ENCODE results near the gene PHKB. TPM values are rescaled to one million over a fixed set of nuclear protein-coding genes. Genes with fewer than 3 reads are reported as not detected.
"Not testable (repeated sequence)": the region's sequence is repeated elsewhere in the genome, so short reads cannot be mapped to it uniquely, and the experiment has no call there.

The PHKB gene
- total RNA-seq, 1 experiment from 2014 or later: 27.5 TPM

- Histone ChIP-seq H3K4me3 (ENCODE audit: insufficient read depth, low read depth, low read length) (no peak overlapping the region), H3K36me3 (replicated peaks; ENCODE audit: control insufficient read depth, insufficient read depth, low read length) (no peaks in the 10 kb centered on the region), H3K27me3 (ENCODE audit: control insufficient read depth, insufficient read depth, low read length) (no peaks in the 10 kb centered on the region)
- peak; percentile 14 for DNase-seq
These were observed 199.4 kb downstream of the PHKB start for GRCh38 chr16:47660540-47660939.

DNA sequence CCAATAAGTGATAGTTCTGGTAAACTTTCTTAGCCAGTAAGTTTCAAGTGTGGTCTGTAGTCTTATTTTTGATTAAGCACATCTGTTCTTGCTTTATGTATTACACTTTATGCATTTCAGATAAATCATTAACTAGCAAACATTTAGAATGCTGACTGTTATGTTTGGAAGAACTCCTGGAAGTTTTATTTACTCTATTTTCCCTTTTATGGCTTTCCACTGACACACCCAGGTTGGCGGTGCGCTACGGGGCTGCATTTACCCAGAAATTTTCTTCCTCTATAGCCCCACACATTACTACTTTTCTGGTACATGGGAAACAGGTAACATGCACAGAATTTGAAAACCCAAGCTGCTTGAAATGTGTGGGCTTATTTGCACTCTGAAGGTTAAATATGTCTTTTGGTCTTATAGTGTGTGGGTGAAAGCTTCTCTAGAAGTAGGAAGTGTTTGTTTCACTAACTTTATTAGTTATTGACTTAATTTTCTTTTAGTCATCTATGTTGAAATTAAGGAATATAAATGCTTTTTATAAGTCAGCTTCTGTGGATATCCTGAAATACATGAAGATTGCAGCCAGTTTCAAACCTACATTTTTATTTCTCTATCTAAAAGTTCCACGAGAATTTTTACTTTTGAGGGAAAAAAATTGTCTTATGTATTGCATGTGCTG lies 203.7 kb downstream of the PHKB start:
- Histone ChIP-seq H3K27me3 (ENCODE audit: control insufficient read depth, insufficient read depth, low read length) (no peaks in the 10 kb centered on the region), H3K36me3 (replicated peaks; ENCODE audit: control insufficient read depth, insufficient read depth, low read length) (no peaks in the 10 kb centered on the region), H3K4me3 (ENCODE audit: insufficient read depth, low read depth, low read length) (no peak overlapping the region)
- no peak for DNase-seq

DNA sequence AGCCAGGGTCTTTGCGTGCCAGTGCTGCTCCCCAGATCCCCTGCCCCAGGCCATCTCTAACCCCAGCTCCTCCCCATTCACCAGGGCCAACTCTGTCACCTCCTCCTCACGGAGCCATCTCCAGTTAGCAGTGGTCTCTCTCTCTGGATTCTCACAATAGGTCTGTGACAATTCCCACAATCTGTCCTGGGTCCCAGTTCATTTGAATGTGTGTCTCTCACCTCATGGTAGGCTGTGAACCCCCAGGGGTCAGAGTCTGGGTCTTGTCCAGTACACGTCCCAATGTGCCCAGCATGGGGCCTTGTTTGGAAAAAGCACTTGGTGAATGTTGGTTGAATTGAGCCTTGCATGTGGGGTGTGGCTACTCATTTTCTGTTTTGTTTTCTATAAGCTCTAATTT lies 205.3 kb downstream of the PHKB start:
- DNase-seq: no peak
- Histone ChIP-seq H3K36me3 (replicated peaks; ENCODE audit: control insufficient read depth, insufficient read depth, low read length) (no peaks in the 10 kb centered on the region), H3K27me3 (ENCODE audit: control insufficient read depth, insufficient read depth, low read length) (no peaks in the 10 kb centered on the region), H3K4me3 (ENCODE audit: insufficient read depth, low read depth, low read length) (no peak overlapping the region)

- DNase-seq: no peak
- H3K4me3 ChIP-seq (ENCODE audit: insufficient read depth, low read depth, low read length): no peak overlapping the region
- no peaks in the 10 kb centered on the region for H3K36me3 ChIP-seq (replicated peaks; ENCODE audit: control insufficient read depth, insufficient read depth, low read length)
- no peaks in the 10 kb centered on the region for H3K27me3 ChIP-seq (ENCODE audit: control insufficient read depth, insufficient read depth, low read length)
These were observed 206.8 kb downstream of the PHKB start for GRCh38 chr16:47667956-47668355.

GRCh38 chr16:47672475-47672874 lies 211.3 kb downstream of the PHKB start:
- no peak for DNase-seq
- Histone ChIP-seq H3K4me3 (ENCODE audit: insufficient read depth, low read depth, low read length) (no peak overlapping the region), H3K27me3 (ENCODE audit: control insufficient read depth, insufficient read depth, low read length) (no peaks in the 10 kb centered on the region), H3K36me3 (replicated peaks; ENCODE audit: control insufficient read depth, insufficient read depth, low read length) (peaks cover 4% of the 10 kb centered on the region)

GRCh38 chr16:47676635-47677177 lies 215.6 kb downstream of the PHKB start:
- H3K36me3 ChIP-seq (replicated peaks; ENCODE audit: control insufficient read depth, insufficient read depth, low read length): peaks cover 4% of the 10 kb centered on the region
- H3K27me3 ChIP-seq (ENCODE audit: control insufficient read depth, insufficient read depth, low read length): no peaks in the 10 kb centered on the region
- no peak for DNase-seq
- H3K4me3 ChIP-seq (ENCODE audit: insufficient read depth, low read depth, low read length): no peak overlapping the region

DNA sequence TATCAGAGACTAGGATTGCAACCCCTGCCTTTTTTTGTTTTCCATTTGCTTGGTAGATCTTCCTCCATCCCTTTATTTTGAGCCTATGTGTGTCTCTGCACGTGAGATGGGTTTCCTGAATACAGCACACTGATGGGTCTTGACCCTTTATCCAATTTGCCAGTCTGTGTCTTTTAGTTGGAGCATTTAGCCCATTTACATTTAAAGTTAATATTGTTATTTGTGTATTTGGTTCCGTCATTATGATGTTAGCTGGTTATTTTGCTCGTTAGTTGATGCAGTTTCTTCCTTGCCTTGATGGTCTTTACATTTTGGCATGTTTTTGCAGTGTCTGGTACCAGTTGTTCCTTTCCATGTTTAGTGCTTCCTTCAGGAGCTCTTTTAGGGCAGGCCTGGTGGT lies 220.4 kb downstream of the PHKB start:
- H3K4me3 ChIP-seq (ENCODE audit: insufficient read depth, low read depth, low read length); H3K36me3 ChIP-seq (replicated peaks; ENCODE audit: control insufficient read depth, insufficient read depth, low read length); DNase-seq; H3K27me3 ChIP-seq (ENCODE audit: control insufficient read depth, insufficient read depth, low read length): not testable (repeated sequence)

GRCh38 chr16:47687694-47688093 lies 226.6 kb downstream of the PHKB start:
- no peaks in the 10 kb centered on the region for H3K36me3 ChIP-seq (replicated peaks; ENCODE audit: control insufficient read depth, insufficient read depth, low read length)
- H3K27me3 ChIP-seq (ENCODE audit: control insufficient read depth, insufficient read depth, low read length): no peaks in the 10 kb centered on the region
- no peak for DNase-seq
- H3K4me3 ChIP-seq (ENCODE audit: insufficient read depth, low read depth, low read length): no peak overlapping the region

- H3K27me3 ChIP-seq (ENCODE audit: control insufficient read depth, insufficient read depth, low read length): no peaks in the 10 kb centered on the region
- H3K36me3 ChIP-seq (replicated peaks; ENCODE audit: control insufficient read depth, insufficient read depth, low read length): no peaks in the 10 kb centered on the region
- DNase-seq: no peak
- H3K4me3 ChIP-seq (ENCODE audit: insufficient read depth, low read depth, low read length): no peak overlapping the region
These were observed 232.1 kb downstream of the PHKB start for GRCh38 chr16:47693226-47693625.

DNA sequence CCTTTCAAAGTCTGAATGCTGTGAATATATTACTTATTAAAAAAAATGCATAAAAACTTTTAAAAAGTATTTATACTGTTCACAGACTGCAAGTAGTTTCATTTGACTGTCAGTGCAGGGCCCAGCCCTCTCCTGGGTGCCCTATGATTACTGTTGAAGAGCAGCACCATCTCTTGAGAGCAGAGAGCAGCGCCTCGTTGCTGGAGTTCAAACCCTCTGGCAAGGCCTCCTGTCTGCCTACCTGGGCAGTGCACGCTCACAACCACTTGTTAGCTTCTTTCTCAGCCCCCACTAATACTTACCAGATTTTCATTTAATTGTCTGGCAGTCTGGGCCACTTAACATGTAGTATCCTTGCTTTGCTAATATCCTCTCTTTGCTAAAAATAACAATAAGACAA lies 233.4 kb downstream of the PHKB start:
- H3K36me3 ChIP-seq (replicated peaks; ENCODE audit: control insufficient read depth, insufficient read depth, low read length): no peaks in the 10 kb centered on the region
- no peaks in the 10 kb centered on the region for H3K27me3 ChIP-seq (ENCODE audit: control insufficient read depth, insufficient read depth, low read length)
- no peak overlapping the region for H3K4me3 ChIP-seq (ENCODE audit: insufficient read depth, low read depth, low read length)
- DNase-seq: no peak

DNA sequence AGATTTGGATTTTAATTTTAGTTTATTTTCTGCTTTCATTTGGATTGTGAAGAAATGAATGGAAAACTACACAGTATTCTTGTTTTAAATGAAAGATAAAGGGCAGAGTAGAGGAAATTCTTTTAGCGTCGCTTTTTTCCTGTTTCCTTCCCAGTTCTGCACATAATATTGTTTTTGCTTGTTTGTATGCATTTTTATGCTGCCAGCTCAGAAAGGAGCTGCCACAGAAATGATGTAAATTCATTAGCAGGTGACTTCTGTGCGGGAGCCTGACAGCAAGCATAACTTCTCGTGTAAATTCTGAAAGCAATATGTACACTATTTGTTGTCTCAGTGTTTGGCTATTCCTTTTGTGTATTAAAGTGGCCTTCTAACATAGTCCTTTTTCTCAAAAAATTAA lies 234.6 kb downstream of the PHKB start:
- H3K4me3 ChIP-seq (ENCODE audit: insufficient read depth, low read depth, low read length): no peak overlapping the region
- DNase-seq: no peak
- no peaks in the 10 kb centered on the region for H3K36me3 ChIP-seq (replicated peaks; ENCODE audit: control insufficient read depth, insufficient read depth, low read length)
- no peaks in the 10 kb centered on the region for H3K27me3 ChIP-seq (ENCODE audit: control insufficient read depth, insufficient read depth, low read length)

DNA sequence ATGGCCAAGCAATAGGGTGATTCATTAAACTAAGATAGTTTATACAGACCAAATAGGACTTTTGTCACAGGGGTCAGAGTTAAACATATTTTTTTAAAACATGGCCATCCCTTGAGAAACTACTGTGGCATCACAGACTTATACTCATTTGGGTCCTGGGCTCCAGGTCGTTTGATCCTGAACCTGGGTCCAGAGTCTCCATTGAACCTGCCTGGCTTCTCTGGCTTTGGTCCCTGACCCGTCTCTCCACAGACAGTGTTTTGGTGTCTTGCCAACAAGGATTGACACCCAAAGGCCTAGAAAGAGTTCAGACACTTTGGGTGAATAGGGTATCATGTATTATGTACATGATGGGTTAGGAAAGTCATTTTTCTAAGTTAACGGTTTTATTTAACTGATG lies 236.7 kb downstream of the PHKB start:
- H3K36me3 ChIP-seq (replicated peaks; ENCODE audit: control insufficient read depth, insufficient read depth, low read length): no peaks in the 10 kb centered on the region
- H3K4me3 ChIP-seq (ENCODE audit: insufficient read depth, low read depth, low read length): no peak overlapping the region

GRCh38 chr16:47699106-47699505 lies 238.0 kb downstream of the PHKB start:
- Histone ChIP-seq H3K4me3 (ENCODE audit: insufficient read depth, low read depth, low read length) (no peak overlapping the region), H3K27me3 (ENCODE audit: control insufficient read depth, insufficient read depth, low read length) (no peaks in the 10 kb centered on the region), H3K36me3 (replicated peaks; ENCODE audit: control insufficient read depth, insufficient read depth, low read length) (no peaks in the 10 kb centered on the region)
- no peak for DNase-seq

More for the DNA sequence above, 236.7 kb downstream of the PHKB start:
- no peaks in the 10 kb centered on the region for H3K27me3 ChIP-seq (ENCODE audit: control insufficient read depth, insufficient read depth, low read length)
- no peak for DNase-seq

DNA sequence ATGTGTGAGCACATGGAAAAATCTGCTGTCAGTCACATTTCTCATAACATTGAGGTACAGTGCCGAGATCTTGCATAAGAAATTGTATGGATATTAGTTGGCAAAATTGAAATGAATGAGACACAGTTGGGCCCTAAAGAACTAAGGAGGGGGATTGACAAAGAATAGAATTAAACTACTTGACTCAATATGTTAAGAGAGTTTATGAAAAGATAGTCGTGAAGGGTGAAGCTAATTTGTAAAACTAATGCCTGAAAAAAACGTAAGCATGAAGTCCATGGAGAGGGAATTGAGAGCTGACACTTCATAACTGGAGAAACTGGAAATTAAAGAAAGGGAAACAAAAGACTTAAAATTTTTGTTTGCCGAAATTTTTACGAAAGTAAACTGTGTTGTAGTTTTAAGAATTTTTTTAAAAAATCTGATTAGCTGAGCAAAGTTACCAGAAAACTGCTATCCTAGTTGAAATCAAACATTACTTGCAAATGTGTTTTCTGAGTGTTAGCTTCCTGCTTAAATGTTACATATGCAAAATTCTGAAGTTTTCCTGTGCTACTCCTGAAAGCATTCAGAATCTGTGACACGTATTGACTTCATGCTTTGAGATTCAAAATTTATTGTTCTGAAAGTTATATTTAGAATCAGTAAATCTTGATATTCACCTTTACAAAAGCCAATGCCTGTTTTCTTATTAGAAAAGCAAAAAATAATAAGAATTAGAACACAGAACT lies 239.9 kb downstream of the PHKB start:
- no peak for DNase-seq
- H3K27me3 ChIP-seq (ENCODE audit: control insufficient read depth, insufficient read depth, low read length): no peaks in the 10 kb centered on the region
- H3K36me3 ChIP-seq (replicated peaks; ENCODE audit: control insufficient read depth, insufficient read depth, low read length): no peaks in the 10 kb centered on the region
- H3K4me3 ChIP-seq (ENCODE audit: insufficient read depth, low read depth, low read length): no peak overlapping the region

GRCh38 chr16:47705266-47705665 lies 244.1 kb downstream of the PHKB start:
- DNase-seq: no peak

More at GRCh38 chr16:47705266-47705665, 244.1 kb downstream of the PHKB start:
- H3K4me3 ChIP-seq (ENCODE audit: insufficient read depth, low read depth, low read length): no peak overlapping the region
- no peaks in the 10 kb centered on the region for H3K36me3 ChIP-seq (replicated peaks; ENCODE audit: control insufficient read depth, insufficient read depth, low read length)
- H3K27me3 ChIP-seq (ENCODE audit: control insufficient read depth, insufficient read depth, low read length): no peaks in the 10 kb centered on the region

Data from H7 (cell line).